GM12878 (cell line): ENCODE data around the gene SF3B2. TPM values are rescaled to one million over a fixed set of nuclear protein-coding genes. Genes with fewer than 3 reads are reported as not detected.

ENCODE experiments used
- ATAC-seq: fragments of 200-7000 bp; cut with Tn5 transposase; 3 replicates; pipeline ENCODE4 v1.9.1; 2020; ENCODE audit warnings: mild to moderate bottlenecking, moderate library complexity
- BruUV-seq: library from RNA; stranded (reverse); fragments of 400-500 nt; replicated peaks from 2 replicates; lab custom pipeline; 2021; lab: Mats Ljungman, UMichigan
- CTCF ChIA-PET: fragments of 300-600 bp; sonication (Branson Sonifier 250); formaldehyde crosslinking; extraction: SDS; loops from one replicate; lab custom pipeline; 2021; ENCODE audit warnings: inconsistent platforms; lab: Yijun Ruan, JAX
- POLR2A ChIA-PET: fragments of 350-600 bp; formaldehyde crosslinking; extraction: SDS; loops from one replicate; lab custom pipeline; 2021; ENCODE audit warnings: inconsistent platforms; lab: Charles Lee
- RAD21 ChIA-PET: fragments of 300-600 bp; sonication (Branson Sonifier 250); formaldehyde crosslinking; loops from one replicate; lab custom pipeline; 2023; ENCODE audit warnings: antibody characterized with exemption; ENCODE audit not compliant: unreplicated experiment; lab: Charles Lee
- SMC1A ChIA-PET: fragments of 300-600 bp; sonication (Branson Sonifier 250); formaldehyde crosslinking; loops from one replicate; lab custom pipeline; 2023; ENCODE audit not compliant: unreplicated experiment, uncharacterized antibody; lab: Charles Lee
- DNase-seq: peaks from one replicate; pipeline ENCODE4 v3.0.0-alpha.2; 2011; ENCODE audit warnings: low read depth, low spot score
- FAIRE-seq: peaks from 3 replicates; lab custom pipeline; 2011; peaks lifted over from hg19 to GRCh38; lab: Jason Lieb, UNC
- H2AFZ ChIP-seq: 2 replicates; pipeline ENCODE4 v1.6.0; 2011; ENCODE audit warnings: low read depth, low read length, control low read depth; ENCODE audit not compliant: control insufficient read depth
- H3K27ac ChIP-seq: 2 replicates; pipeline ENCODE4 v1.5.1; 2011; ENCODE audit warnings: control low read depth; ENCODE audit not compliant: control insufficient read depth, insufficient read depth
- H3K27me3 ChIP-seq, 2 experiments: replicated peaks in 1 of 2; 2 replicates each; pipeline versions ENCODE4 v1.6.0 to v1.6.1; 2011; ENCODE audit warnings: low read length in 1 of 2; ENCODE audit not compliant: control insufficient read depth in 2 of 2, insufficient read depth in 2 of 2
- H3K36me3 ChIP-seq, 2 experiments: 2 replicates each; pipeline ENCODE4 v1.5.1; 2011; ENCODE audit warnings: low read length in 1 of 2; ENCODE audit not compliant: control insufficient read depth in 2 of 2, insufficient read depth in 2 of 2
- H3K4me1 ChIP-seq: 2 replicates; pipeline ENCODE4 v1.6.1; 2011; ENCODE audit warnings: mild to moderate bottlenecking, low read length, moderate library complexity, mixed read lengths; ENCODE audit not compliant: control insufficient read depth, insufficient read depth
- H3K4me2 ChIP-seq: 2 replicates; pipeline ENCODE4 v1.6.0; 2011; ENCODE audit warnings: control low read depth; ENCODE audit not compliant: control insufficient read depth, insufficient read depth
- H3K4me3 ChIP-seq: fragments of 200-600 bp; sonication (generic); 2 replicates; pipeline ENCODE4 v1.5.1; 2016
- H3K79me2 ChIP-seq: 2 replicates; pipeline ENCODE4 v1.6.0; 2011; ENCODE audit warnings: low read length; ENCODE audit not compliant: control insufficient read depth, insufficient read depth
- H3K9ac ChIP-seq: 2 replicates; pipeline ENCODE4 v1.8.0; 2011; ENCODE audit warnings: low read length, control low read depth, mixed read lengths; ENCODE audit not compliant: control insufficient read depth, insufficient read depth
- H3K9me3 ChIP-seq: replicated peaks from 3 replicates; pipeline ENCODE4 v1.5.1; 2011; ENCODE audit warnings: mild to moderate bottlenecking, low read length; ENCODE audit not compliant: control insufficient read depth, insufficient read depth
- H4K20me1 ChIP-seq: 2 replicates; pipeline ENCODE4 v1.6.0; 2011; ENCODE audit not compliant: control insufficient read depth, insufficient read depth
- BMI1 ChIP-seq: fragments of 450-650 bp; IDR thresholded peaks from 2 replicates; pipeline ENCODE4 v1.6.1; 2016; ENCODE audit warnings: mild to moderate bottlenecking, moderate library complexity, borderline replicate concordance
- CEBPB ChIP-seq, 2 experiments: fragments of 150-350 bp in 1 of 2; IDR thresholded peaks; 2 replicates each; pipeline ENCODE4 v1.6.1; 2012 to 2014; ENCODE audit warnings: low read depth in 2 of 2, low read length in 2 of 2, borderline replicate concordance in 1 of 2, inconsistent platforms in 1 of 2
- HCFC1 ChIP-seq: fragments of 150-350 bp; IDR thresholded peaks from 2 replicates; pipeline ENCODE4 v1.6.1; 2014; ENCODE audit warnings: low read length
- WGBS: methylation state at CpG from one replicate; pipeline ENCODE4 v1.1.6; 2016; ENCODE audit warnings: low lambda C conversion rate; ENCODE audit not compliant: insufficient replicate concordance, insufficient coverage; ENCODE audit errors: missing lambda C conversion rate; 5-methylcytosine and 5-hydroxymethylcytosine counted together
- in situ Hi-C: fragments of 300-500 bp; cut with MboI; formaldehyde crosslinking; loops from 9 replicates; pipeline ENCODE4 v1.14.3; 2018; ENCODE audit warnings: mixed read lengths
- intact Hi-C: fragments of 100-400 bp; cut with micrococcal nuclease; formaldehyde crosslinking; loops from one replicate; pipeline ENCODE4 v1.14.2; 2022; ENCODE audit not compliant: unreplicated experiment
- polyA plus RNA-seq, 11 experiments: library from polyadenylated mRNA; depleted of rRNA in 4 of 11; unstranded in 6 of 11; stranded (reverse) in 5 of 11; fragments of >200 nt; fragmentation: Nextera tagmentation in 4 of 11; fragmentation: Illumina TruSeq in 1 of 11; extraction: Ambion mirVana in 4 of 11; extraction: Trizol in 1 of 11; gene quantifications; 1 replicate in 1 of 11; 2 replicates in 10 of 11; pipeline versions ENCODE4 v1.2.1 to v1.2.3, GENCODE V29; 2011 to 2016; ENCODE audit warnings: inconsistent platforms in 2 of 11, missing spikeins in 2 of 11, low read depth in 1 of 11
- total RNA-seq, 4 experiments: library from RNA; depleted of rRNA in 3 of 4; stranded (reverse); fragments of >200 nt in 3 of 4; fragmentation: Illumina TruSeq in 1 of 4; extraction: Trizol in 1 of 4; gene quantifications; 2 replicates each; pipeline versions ENCODE4 v1.2.1 to v1.2.3, GENCODE V29; 2013 to 2021
- TF ChIP-seq, protein P1 (sequence below): fragments of 450-650 bp; IDR thresholded peaks from 2 replicates; pipeline ENCODE4 v1.6.1; 2016; ENCODE audit warnings: mild to moderate bottlenecking
- TF ChIP-seq, protein P2 (sequence below): fragments of 450-650 bp; conservative IDR thresholded peaks from 2 replicates; pipeline ENCODE4 v1.6.1; 2017; ENCODE audit warnings: mild to moderate bottlenecking, moderate library complexity
- TF ChIP-seq, protein P3 (sequence below): IDR thresholded peaks from 2 replicates; pipeline ENCODE4 v1.6.1; 2012; ENCODE audit warnings: mild to moderate bottlenecking, low read depth, low read length
- TF ChIP-seq, protein P4 (sequence below): IDR thresholded peaks from 2 replicates; pipeline ENCODE4 v1.6.1; 2011; ENCODE audit warnings: mild to moderate bottlenecking, low read depth, low read length, moderate library complexity; ENCODE audit not compliant: insufficient replicate concordance

The SF3B2 gene
- total and polyA plus RNA-seq, 10 of the 15 experiments (the other 5 are each of a cell fraction or from before 2014, with no cell fraction given), result 56.3 to 245 (median 144) TPM

DNA sequence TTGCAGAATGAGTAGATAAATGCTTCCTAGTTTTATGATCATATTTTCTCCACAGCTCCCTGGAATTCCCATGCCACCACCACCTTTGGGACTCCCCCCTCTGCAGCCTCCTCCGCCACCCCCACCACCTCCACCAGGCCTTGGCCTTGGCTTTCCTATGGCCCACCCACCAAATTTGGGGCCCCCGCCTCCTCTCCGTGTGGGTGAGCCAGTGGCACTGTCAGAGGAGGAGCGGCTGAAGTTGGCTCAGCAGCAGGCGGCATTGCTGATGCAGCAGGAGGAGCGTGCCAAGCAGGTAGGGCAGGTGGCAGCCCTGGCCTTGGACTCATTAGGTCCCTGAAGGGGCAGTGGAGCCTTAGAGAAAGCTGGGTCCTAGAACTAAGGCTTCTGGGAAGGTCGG is 2.9 kb downstream of the SF3B2 start:
- peaks cover 31 to 41% of the 10 kb centered on the region in 2 experiments for H3K36me3 ChIP-seq
- no peak overlapping the region for H3K4me2 ChIP-seq
- H2AFZ ChIP-seq, result no peak overlapping the region
- no TSS peak for BruUV-seq
- no peaks in the 10 kb centered on the region for H4K20me1 ChIP-seq
- ChIA-PET SMC1A (interaction anchor here (0.5 to 4.9 kb wide), 4 partner anchors 10 to 165 kb away, joined by 3 to 29 read pairs (median 4); partner anchors contain the start of gene CCDC85B), POLR2A (interaction anchor here (1.0 to 1.4 kb wide), 2 partner anchors 10 to 13 kb away, joined by 3 to 4 read pairs; no protein-coding TSS in a partner anchor), RAD21 (interaction anchor here (0.6 to 1.1 kb wide), 2 partner anchors 20 to 81 kb away, joined by 3 read pairs; no protein-coding TSS in a partner anchor), CTCF (interaction anchor here (1.1 to 6.4 kb wide), 4 partner anchors 10 to 79 kb away, joined by 3 to 94 read pairs (median 20); no protein-coding TSS in a partner anchor)
- peaks cover 15% of the 10 kb centered on the region for H3K4me1 ChIP-seq
- no peaks in the 10 kb centered on the region for H3K9me3 ChIP-seq
- peaks cover 27% of the 10 kb centered on the region for H3K79me2 ChIP-seq
- H3K27me3 ChIP-seq, result no peaks in the 10 kb centered on the region
- intact Hi-C loops (no loop called here), in situ Hi-C loops (no loop called here)
- no peak for DNase-seq
- WGBS, result 89% methylated on average over 6 of the region's 7 CpGs
- no peak for FAIRE-seq
- no peak for TF ChIP-seq CEBPB (IDR thresholded peaks at IDR 0.05; ENCODE audit: borderline replicate concordance in 1 of 2, low read depth in 2 of 2, low read length in 2 of 2)
- TF ChIP-seq, protein P1, sequence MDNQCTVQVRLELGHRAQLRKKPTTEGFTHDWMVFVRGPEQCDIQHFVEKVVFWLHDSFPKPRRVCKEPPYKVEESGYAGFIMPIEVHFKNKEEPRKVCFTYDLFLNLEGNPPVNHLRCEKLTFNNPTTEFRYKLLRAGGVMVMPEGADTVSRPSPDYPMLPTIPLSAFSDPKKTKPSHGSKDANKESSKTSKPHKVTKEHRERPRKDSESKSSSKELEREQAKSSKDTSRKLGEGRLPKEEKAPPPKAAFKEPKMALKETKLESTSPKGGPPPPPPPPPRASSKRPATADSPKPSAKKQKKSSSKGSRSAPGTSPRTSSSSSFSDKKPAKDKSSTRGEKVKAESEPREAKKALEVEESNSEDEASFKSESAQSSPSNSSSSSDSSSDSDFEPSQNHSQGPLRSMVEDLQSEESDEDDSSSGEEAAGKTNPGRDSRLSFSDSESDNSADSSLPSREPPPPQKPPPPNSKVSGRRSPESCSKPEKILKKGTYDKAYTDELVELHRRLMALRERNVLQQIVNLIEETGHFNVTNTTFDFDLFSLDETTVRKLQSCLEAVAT, result no peak
- TF ChIP-seq HCFC1, result no peak
- TF ChIP-seq, protein P2, sequence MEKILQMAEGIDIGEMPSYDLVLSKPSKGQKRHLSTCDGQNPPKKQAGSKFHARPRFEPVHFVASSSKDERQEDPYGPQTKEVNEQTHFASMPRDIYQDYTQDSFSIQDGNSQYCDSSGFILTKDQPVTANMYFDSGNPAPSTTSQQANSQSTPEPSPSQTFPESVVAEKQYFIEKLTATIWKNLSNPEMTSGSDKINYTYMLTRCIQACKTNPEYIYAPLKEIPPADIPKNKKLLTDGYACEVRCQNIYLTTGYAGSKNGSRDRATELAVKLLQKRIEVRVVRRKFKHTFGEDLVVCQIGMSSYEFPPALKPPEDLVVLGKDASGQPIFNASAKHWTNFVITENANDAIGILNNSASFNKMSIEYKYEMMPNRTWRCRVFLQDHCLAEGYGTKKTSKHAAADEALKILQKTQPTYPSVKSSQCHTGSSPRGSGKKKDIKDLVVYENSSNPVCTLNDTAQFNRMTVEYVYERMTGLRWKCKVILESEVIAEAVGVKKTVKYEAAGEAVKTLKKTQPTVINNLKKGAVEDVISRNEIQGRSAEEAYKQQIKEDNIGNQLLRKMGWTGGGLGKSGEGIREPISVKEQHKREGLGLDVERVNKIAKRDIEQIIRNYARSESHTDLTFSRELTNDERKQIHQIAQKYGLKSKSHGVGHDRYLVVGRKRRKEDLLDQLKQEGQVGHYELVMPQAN, result no peak
- TF ChIP-seq, protein P3, sequence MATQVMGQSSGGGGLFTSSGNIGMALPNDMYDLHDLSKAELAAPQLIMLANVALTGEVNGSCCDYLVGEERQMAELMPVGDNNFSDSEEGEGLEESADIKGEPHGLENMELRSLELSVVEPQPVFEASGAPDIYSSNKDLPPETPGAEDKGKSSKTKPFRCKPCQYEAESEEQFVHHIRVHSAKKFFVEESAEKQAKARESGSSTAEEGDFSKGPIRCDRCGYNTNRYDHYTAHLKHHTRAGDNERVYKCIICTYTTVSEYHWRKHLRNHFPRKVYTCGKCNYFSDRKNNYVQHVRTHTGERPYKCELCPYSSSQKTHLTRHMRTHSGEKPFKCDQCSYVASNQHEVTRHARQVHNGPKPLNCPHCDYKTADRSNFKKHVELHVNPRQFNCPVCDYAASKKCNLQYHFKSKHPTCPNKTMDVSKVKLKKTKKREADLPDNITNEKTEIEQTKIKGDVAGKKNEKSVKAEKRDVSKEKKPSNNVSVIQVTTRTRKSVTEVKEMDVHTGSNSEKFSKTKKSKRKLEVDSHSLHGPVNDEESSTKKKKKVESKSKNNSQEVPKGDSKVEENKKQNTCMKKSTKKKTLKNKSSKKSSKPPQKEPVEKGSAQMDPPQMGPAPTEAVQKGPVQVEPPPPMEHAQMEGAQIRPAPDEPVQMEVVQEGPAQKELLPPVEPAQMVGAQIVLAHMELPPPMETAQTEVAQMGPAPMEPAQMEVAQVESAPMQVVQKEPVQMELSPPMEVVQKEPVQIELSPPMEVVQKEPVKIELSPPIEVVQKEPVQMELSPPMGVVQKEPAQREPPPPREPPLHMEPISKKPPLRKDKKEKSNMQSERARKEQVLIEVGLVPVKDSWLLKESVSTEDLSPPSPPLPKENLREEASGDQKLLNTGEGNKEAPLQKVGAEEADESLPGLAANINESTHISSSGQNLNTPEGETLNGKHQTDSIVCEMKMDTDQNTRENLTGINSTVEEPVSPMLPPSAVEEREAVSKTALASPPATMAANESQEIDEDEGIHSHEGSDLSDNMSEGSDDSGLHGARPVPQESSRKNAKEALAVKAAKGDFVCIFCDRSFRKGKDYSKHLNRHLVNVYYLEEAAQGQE, result no peak
- no peak for TF ChIP-seq BMI1
- TF ChIP-seq, protein P4, sequence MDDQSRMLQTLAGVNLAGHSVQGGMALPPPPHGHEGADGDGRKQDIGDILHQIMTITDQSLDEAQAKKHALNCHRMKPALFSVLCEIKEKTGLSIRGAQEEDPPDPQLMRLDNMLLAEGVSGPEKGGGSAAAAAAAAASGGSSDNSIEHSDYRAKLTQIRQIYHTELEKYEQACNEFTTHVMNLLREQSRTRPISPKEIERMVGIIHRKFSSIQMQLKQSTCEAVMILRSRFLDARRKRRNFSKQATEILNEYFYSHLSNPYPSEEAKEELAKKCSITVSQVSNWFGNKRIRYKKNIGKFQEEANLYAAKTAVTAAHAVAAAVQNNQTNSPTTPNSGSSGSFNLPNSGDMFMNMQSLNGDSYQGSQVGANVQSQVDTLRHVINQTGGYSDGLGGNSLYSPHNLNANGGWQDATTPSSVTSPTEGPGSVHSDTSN, result no peak
- no peak for ATAC-seq
- H3K27ac ChIP-seq, result no peak overlapping the region
- no peak overlapping the region for H3K4me3 ChIP-seq
- H3K9ac ChIP-seq, result no peak overlapping the region
